ENCODE measurements around the gene GLG1. TPM values are rescaled to one million over a fixed set of nuclear protein-coding genes. Genes with fewer than 3 reads are reported as not detected.

The GLG1 gene
- total and polyA plus RNA-seq, 2 donors (not counting 3 experiments of a cell fraction or from before 2014, with no cell fraction given), result 86.3 to 165 TPM

DNA sequence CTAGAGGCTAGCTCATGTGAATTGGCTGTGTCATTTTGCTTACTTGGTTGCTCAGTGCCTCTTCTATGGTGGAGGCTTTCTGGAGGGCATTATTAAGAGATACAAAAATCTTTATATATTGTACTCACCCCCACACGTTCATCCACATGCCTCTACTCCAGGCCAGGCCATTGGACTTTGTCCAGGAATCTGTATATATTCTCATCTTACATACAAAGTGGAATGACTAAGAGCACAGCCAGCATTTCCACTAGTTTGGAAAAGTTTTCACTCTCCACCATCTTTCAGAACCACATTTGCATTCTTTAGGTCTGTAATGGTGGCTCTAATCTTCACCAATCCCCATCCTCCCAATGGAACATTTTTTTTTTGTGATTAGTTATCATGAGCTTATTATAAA, 4.8 kb upstream of the GLG1 start:
- Histone ChIP-seq H3K27ac (ENCODE audit: insufficient read depth, low read depth, low read length) (no peak overlapping the region), H3K4me1 (ENCODE audit: control insufficient read depth, extremely low read depth, insufficient read depth, low read length) (peaks cover 4% of the 10 kb centered on the region), H3K79me2 (ENCODE audit: control insufficient read depth, insufficient read depth, low read length) (no peaks in the 10 kb centered on the region), H3K9ac (replicated peaks; ENCODE audit: extremely low read depth, insufficient read depth, low read length) (no peak overlapping the region), H3K4me3 (replicated peaks in 1 of 3; ENCODE audit: insufficient read depth in 1 of 3, low read depth in 1 of 3, low read length in 3 of 3) (no peak overlapping the region), H2AFZ (ENCODE audit: low read depth, low read length) (no peak overlapping the region), H4K20me1 (replicated peaks; ENCODE audit: control insufficient read depth, extremely low read depth, insufficient read depth, low read length) (no peaks in the 10 kb centered on the region), H3K27me3 (ENCODE audit: control insufficient read depth in 2 of 2, insufficient read depth in 2 of 2, low read length in 2 of 2) (no peaks in the 10 kb centered on the region), H3K4me2 (ENCODE audit: insufficient read depth, low read length) (no peak overlapping the region), H3K36me3 (ENCODE audit: control insufficient read depth in 2 of 2, extremely low read depth in 1 of 2, insufficient read depth in 2 of 2, low read length in 2 of 2) (no peaks in the 10 kb centered on the region), H3K9me1 (replicated peaks; ENCODE audit: control insufficient read depth, extremely low read depth, insufficient read depth, low read length) (no peaks in the 10 kb centered on the region), H3K9me3 (replicated peaks; ENCODE audit: control insufficient read depth, insufficient read depth, low read length) (no peaks in the 10 kb centered on the region)
- intact Hi-C loops (cut with micrococcal nuclease) (no loop called here), dilution Hi-C loops (cut with MboI; ENCODE audit: extremely low pct_ligation_motif_present, low sequenced_read_pairs) (no loop called here)
- no peak for FAIRE-seq
- ChIA-PET CTCF (interaction anchor here (1.0 to 1.1 kb wide), 2 partner anchors 11 to 40 kb away, joined by 3 to 5 read pairs; no protein-coding TSS in a partner anchor), POLR2A (no interaction called here)
- BruUV-seq (replicated peaks), result no TSS peak
- TF ChIP-seq FOS (IDR thresholded peaks at IDR 0.05; ENCODE audit: borderline replicate concordance, insufficient read depth, low read length) (no peak), GATA2 (IDR thresholded peaks at IDR 0.05; ENCODE audit: insufficient read depth, insufficient read length, low read depth, low read length) (no peak), EZH2 (IDR thresholded peaks at IDR 0.05; ENCODE audit: borderline replicate concordance, low read depth, low read length, severe bottlenecking) (no peak), MYC (IDR thresholded peaks at IDR 0.05; ENCODE audit: low read depth, low read length) (no peak), JUN (IDR thresholded peaks at IDR 0.05; ENCODE audit: borderline replicate concordance, insufficient read depth, insufficient read length, low read depth) (no peak), POLR2A (IDR thresholded peaks at IDR 0.05; ENCODE audit: low read depth, low read length) (no peak), POLR2AphosphoS5 (IDR thresholded peaks at IDR 0.05; ENCODE audit: insufficient read depth, low read depth, low read length) (no peak), CTCF (IDR thresholded peaks at IDR 0.05; ENCODE audit: extremely low read depth in 1 of 2, insufficient read depth in 1 of 2, low read depth in 1 of 2, low read length in 2 of 2) (no peak)
- TF ChIP-seq, protein P1, sequence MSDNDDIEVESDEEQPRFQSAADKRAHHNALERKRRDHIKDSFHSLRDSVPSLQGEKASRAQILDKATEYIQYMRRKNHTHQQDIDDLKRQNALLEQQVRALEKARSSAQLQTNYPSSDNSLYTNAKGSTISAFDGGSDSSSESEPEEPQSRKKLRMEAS (IDR thresholded peaks at IDR 0.05; ENCODE audit: insufficient read depth, insufficient read length), result no peak
- DNase-seq (ENCODE audit: low read depth, low spot score), result no peak

Measured in endothelial cell of umbilical vein (primary cell).